ENCODE results near the gene MAFB. TPM values are rescaled to one million over a fixed set of nuclear protein-coding genes. Genes with fewer than 3 reads are reported as not detected.

MAFB gene
- total and polyA plus RNA-seq, 9 of the 15 experiments (the other 6 are each of a cell fraction or from before 2014, with no cell fraction given) = 0.04 TPM; not detected in 8

DNA sequence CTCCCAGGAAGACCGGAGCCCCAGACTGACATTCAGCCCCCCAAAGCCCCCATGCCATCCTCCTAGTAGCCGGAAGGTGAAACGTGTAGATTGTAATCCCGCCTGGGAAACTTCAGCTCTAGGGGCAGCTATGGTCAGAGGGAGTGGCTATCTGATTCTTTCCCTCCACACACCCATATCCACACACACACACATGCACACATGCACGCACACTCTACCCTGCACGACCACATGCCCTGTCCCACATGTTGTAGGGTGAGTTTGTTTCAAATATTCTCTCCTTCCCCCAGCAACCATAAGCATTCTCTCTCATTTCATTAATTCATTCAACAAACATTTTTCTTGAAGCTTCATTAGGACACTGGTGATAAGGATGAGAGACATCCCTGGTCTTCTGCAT lies 42.2 kb downstream of the MAFB start:
- Histone ChIP-seq H3K9me1 (ENCODE audit: control insufficient read depth, insufficient read depth, low read length) (no peaks in the 10 kb centered on the region), H3K4me2 (ENCODE audit: insufficient read depth, low read length) (no peak overlapping the region), H3K27ac (ENCODE audit: extremely low read depth, low read depth, low read length) (no peak overlapping the region), H3K36me3 (ENCODE audit: control insufficient read depth, insufficient read depth, low read length) (no peaks in the 10 kb centered on the region), H3K79me2 (ENCODE audit: control insufficient read depth, insufficient read depth, low read length) (no peaks in the 10 kb centered on the region), H2AFZ (ENCODE audit: low read depth, low read length) (no peak overlapping the region), H3K4me3 (no peak overlapping the region), H3K9me3 (replicated peaks; ENCODE audit: control insufficient read depth, insufficient read depth, low read depth, low read length) (no peaks in the 10 kb centered on the region), H4K20me1 (replicated peaks; ENCODE audit: control insufficient read depth, insufficient read depth, low read length) (no peaks in the 10 kb centered on the region; the same call in 1 of the 2 replicates), H3K4me1 (replicated peaks in 1 of 2; ENCODE audit: control insufficient read depth in 2 of 2, insufficient read depth in 2 of 2, low read length in 2 of 2) (no peaks in the 10 kb centered on the region), H3K27me3 (ENCODE audit: control insufficient read depth in 2 of 2, insufficient read depth in 2 of 2, low read length in 2 of 2) (peaks cover 0 to 19% of the 10 kb centered on the region in 2 experiments; a peak in 2 of 5 replicates), H3K9ac (ENCODE audit: insufficient read depth in 1 of 2, low read depth in 2 of 2, low read length in 2 of 2) (no peak overlapping the region)
- BruUV-seq (replicated peaks) = no TSS peak
- no peak for FAIRE-seq
- WGBS (ENCODE audit: insufficient coverage, low coverage, missing lambda C conversion rate) = 0% methylated on average over 6 of the region's 6 CpGs
- TF ChIP-seq RBM22 (IDR thresholded peaks at IDR 0.05; ENCODE audit: low read depth, low read length, poor library complexity, severe bottlenecking) = no peak
- TF ChIP-seq, protein P1, sequence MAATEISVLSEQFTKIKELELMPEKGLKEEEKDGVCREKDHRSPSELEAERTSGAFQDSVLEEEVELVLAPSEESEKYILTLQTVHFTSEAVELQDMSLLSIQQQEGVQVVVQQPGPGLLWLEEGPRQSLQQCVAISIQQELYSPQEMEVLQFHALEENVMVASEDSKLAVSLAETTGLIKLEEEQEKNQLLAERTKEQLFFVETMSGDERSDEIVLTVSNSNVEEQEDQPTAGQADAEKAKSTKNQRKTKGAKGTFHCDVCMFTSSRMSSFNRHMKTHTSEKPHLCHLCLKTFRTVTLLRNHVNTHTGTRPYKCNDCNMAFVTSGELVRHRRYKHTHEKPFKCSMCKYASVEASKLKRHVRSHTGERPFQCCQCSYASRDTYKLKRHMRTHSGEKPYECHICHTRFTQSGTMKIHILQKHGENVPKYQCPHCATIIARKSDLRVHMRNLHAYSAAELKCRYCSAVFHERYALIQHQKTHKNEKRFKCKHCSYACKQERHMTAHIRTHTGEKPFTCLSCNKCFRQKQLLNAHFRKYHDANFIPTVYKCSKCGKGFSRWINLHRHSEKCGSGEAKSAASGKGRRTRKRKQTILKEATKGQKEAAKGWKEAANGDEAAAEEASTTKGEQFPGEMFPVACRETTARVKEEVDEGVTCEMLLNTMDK (IDR thresholded peaks at IDR 0.05; ENCODE audit: borderline replicate concordance, insufficient read depth, low read depth, low read length, poor library complexity, severe bottlenecking) = no peak
- no peak for TF ChIP-seq ZC3H4 (CRISPR knock-in tag; IDR thresholded peaks at IDR 0.05; ENCODE audit: borderline replicate concordance)
- no peak for TF ChIP-seq PCBP1 (IDR thresholded peaks at IDR 0.05; ENCODE audit: low read depth, low read length, poor library complexity, severe bottlenecking)
- no peak for TF ChIP-seq GATAD2B (IDR thresholded peaks at IDR 0.05; ENCODE audit: borderline replicate concordance)
- TF ChIP-seq ZSCAN32 (CRISPR knock-in tag; IDR thresholded peaks at IDR 0.05) = no peak
- TF ChIP-seq NELFE (IDR thresholded peaks at IDR 0.05; ENCODE audit: insufficient read depth, insufficient read length) = no peak
- TF ChIP-seq U2AF1 (optimal IDR thresholded peaks at IDR 0.05; ENCODE audit: low read depth, low read length) = no peak
- TF ChIP-seq, protein P2, sequence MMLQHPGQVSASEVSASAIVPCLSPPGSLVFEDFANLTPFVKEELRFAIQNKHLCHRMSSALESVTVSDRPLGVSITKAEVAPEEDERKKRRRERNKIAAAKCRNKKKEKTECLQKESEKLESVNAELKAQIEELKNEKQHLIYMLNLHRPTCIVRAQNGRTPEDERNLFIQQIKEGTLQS (IDR thresholded peaks at IDR 0.05) = no peak
- TF ChIP-seq, protein P2 (CRISPR knock-in tag; conservative IDR thresholded peaks at IDR 0.05) = no peak
- TF ChIP-seq ILF3 (IDR thresholded peaks at IDR 0.05; ENCODE audit: borderline replicate concordance) = no peak
- TF ChIP-seq DNMT1 (IDR thresholded peaks at IDR 0.05) = no peak
- no peak for TF ChIP-seq PHB (CRISPR knock-in tag; IDR thresholded peaks at IDR 0.05)
- TF ChIP-seq KAT8 (IDR thresholded peaks at IDR 0.05; ENCODE audit: low read depth) = no peak
- TF ChIP-seq ZFP1 (CRISPR knock-in tag; IDR thresholded peaks at IDR 0.05) = no peak
- no peak for TF ChIP-seq GATA2 (CRISPR knock-in tag; IDR thresholded peaks at IDR 0.05)
- TF ChIP-seq FOSL1 (tag; conservative IDR thresholded peaks at IDR 0.05) = no peak
- TF ChIP-seq, protein P3, sequence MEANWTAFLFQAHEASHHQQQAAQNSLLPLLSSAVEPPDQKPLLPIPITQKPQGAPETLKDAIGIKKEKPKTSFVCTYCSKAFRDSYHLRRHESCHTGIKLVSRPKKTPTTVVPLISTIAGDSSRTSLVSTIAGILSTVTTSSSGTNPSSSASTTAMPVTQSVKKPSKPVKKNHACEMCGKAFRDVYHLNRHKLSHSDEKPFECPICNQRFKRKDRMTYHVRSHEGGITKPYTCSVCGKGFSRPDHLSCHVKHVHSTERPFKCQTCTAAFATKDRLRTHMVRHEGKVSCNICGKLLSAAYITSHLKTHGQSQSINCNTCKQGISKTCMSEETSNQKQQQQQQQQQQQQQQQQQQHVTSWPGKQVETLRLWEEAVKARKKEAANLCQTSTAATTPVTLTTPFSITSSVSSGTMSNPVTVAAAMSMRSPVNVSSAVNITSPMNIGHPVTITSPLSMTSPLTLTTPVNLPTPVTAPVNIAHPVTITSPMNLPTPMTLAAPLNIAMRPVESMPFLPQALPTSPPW (CRISPR knock-in tag; IDR thresholded peaks at IDR 0.05) = no peak
- POLR2A ChIA-PET = interaction anchor here (1.0 kb wide), 1 partner anchor 17 kb away, joined by 4 read pairs; no protein-coding TSS in a partner anchor
- in situ Hi-C loops (cut with MboI) = no loop called here
- intact Hi-C loops (cut with micrococcal nuclease) = no loop called here
- ATAC-seq = no peak
- no peak for DNase-seq (ENCODE audit: extremely low read depth in 1 of 4, low spot score in 3 of 4)
- CTCF ChIA-PET (ENCODE audit: low intra/inter-chr PET ratio) = no interaction called here
